Kidney (tissue), 14 donors: Measurements from ENCODE around the gene ASB2. TPM values are rescaled to one million over a fixed set of nuclear protein-coding genes. Genes with fewer than 3 reads are reported as not detected.

Source experiments
- DNase-seq, 5 donors: peaks; one replicate each; pipeline ENCODE4 v3.0.0-alpha.2; 2013 to 2020
- FAIRE-seq: peaks from 2 replicates; lab custom pipeline; 2012; peaks lifted over from hg19 to GRCh38; lab: Jason Lieb, UNC
- H3K27ac ChIP-seq, 2 donors: one replicate each; pipeline ENCODE4 v1.7.0; 2013; ENCODE audit warnings: low read depth in 2 of 2, low read length in 2 of 2, inconsistent platforms in 1 of 2
- H3K27me3 ChIP-seq: one replicate; pipeline ENCODE4 v1.7.1; 2013; ENCODE audit warnings: low read length, inconsistent platforms; ENCODE audit not compliant: control insufficient read depth, insufficient read depth
- H3K36me3 ChIP-seq, 3 donors: one replicate each; pipeline versions ENCODE4 v1.7.0 to v1.7.1; 2013; ENCODE audit warnings: low read length in 3 of 3, control low read depth in 1 of 3, inconsistent platforms in 1 of 3; ENCODE audit not compliant: insufficient read depth in 3 of 3, control insufficient read depth in 2 of 3
- H3K4me1 ChIP-seq, 3 donors: one replicate each; pipeline versions ENCODE4 v1.7.0 to v1.7.1; 2013; ENCODE audit warnings: low read length in 3 of 3, inconsistent platforms in 1 of 3, low read depth in 1 of 3; ENCODE audit not compliant: control insufficient read depth in 2 of 3, insufficient read depth in 2 of 3
- H3K4me3 ChIP-seq, 3 donors: one replicate each; pipeline versions ENCODE4 v1.7.0 to v1.8.1; 2013; ENCODE audit warnings: low read length in 3 of 3, control low read depth in 1 of 3, inconsistent platforms in 1 of 3
- H3K9ac ChIP-seq, 3 donors: one replicate each; pipeline versions ENCODE4 v1.7.0 to v1.7.1; 2013; ENCODE audit warnings: low read length in 3 of 3, control low read depth in 1 of 3, inconsistent platforms in 1 of 3
- H3K9me3 ChIP-seq, 3 donors: one replicate each; pipeline versions ENCODE4 v1.7.0 to v1.7.1; 2013; ENCODE audit warnings: low read length in 3 of 3, control low read depth in 1 of 3, inconsistent platforms in 1 of 3; ENCODE audit not compliant: control insufficient read depth in 2 of 3, insufficient read depth in 1 of 3
- intact Hi-C: fragments of 100-400 bp; cut with DNase I; formaldehyde crosslinking; loops from one replicate; pipeline ENCODE4 v1.11.1; 2022
- polyA plus RNA-seq: library from polyadenylated mRNA; stranded (reverse); fragments of 350-450 nt; fragmentation: Illumina TruSeq; extraction: RNeasy Lipid Tissue Mini Kit (QIAGEN cat#74804); gene quantifications from one replicate; pipeline ENCODE4 v1.2.3, GENCODE V29; 2014; ENCODE audit warnings: low read depth, low replicate concordance; ENCODE audit not compliant: insufficient read depth
- total RNA-seq: library from RNA; stranded (reverse); fragmentation: NEBNext Ultra II Directional; extraction: Animal tissue kit (Norgen Biotek cat#: 25700); gene quantifications from one replicate; pipeline ENCODE4 v1.2.1, GENCODE V29; 2021
- TF ChIP-seq, protein P1 (sequence below): IDR thresholded peaks from 3 replicates; pipeline ENCODE4 v1.5.1; 2012; ENCODE audit warnings: mild to moderate bottlenecking, moderate library complexity, borderline replicate concordance; ENCODE audit not compliant: insufficient read depth; ENCODE audit errors: extremely low read depth
- donor health status: control.
- donor health status: control.
- donor health status: control.
- donor health status: control.
- donor health status: control.
- donor health status: DM: yes; HTN: yes; CAD: no.
- donor health status: Normal renal cell carcinoma (clear cell type).

ASB2 gene
- total and polyA plus RNA-seq, 2 donors from 2014 or later: 0.97 to 3.7 TPM

DNA sequence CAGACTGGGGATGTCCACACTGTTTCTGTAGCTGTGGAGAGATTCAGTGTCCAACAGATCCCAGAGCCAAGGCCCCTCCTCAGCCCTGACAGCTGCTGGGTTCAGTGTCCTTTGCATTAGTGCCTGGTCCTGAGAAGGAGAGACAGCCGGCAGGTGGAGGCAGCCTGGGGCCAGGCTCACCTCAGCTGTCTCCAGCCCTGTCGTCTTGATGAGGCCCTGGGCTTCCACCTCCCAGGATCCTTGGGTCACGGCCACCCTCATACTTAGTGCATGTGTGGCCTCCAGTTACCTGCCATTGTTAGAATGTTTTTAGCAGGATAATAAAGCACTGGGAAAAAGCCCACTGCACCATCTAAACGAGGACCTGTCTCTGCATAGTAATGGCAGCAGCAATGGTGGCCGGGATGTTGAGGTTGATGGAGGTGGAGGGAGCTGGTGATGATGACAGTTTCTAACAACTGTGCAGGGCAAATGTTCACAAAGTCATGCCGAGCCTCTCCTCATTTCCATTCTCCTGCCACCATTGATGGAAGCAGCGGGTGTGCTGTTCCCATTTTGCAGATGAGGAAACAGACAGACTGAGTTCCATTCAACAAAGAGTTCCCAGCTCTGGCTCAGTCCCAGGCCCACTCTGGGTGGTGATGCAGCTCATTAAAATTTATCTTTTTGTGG is 17.7 kb downstream of the ASB2 start:
- no peaks in the 10 kb centered on the region for H3K36me3 ChIP-seq
- FAIRE-seq: no peak
- no peak overlapping the region for H3K27ac ChIP-seq
- intact Hi-C loops: no loop called here
- no peak for DNase-seq
- H3K9me3 ChIP-seq: no peaks in the 10 kb centered on the region
- peaks cover 0 to 13% (median 0%) of the 10 kb centered on the region in 3 donors for H3K4me1 ChIP-seq
- no peak overlapping the region for H3K4me3 ChIP-seq
- TF ChIP-seq, protein P1, sequence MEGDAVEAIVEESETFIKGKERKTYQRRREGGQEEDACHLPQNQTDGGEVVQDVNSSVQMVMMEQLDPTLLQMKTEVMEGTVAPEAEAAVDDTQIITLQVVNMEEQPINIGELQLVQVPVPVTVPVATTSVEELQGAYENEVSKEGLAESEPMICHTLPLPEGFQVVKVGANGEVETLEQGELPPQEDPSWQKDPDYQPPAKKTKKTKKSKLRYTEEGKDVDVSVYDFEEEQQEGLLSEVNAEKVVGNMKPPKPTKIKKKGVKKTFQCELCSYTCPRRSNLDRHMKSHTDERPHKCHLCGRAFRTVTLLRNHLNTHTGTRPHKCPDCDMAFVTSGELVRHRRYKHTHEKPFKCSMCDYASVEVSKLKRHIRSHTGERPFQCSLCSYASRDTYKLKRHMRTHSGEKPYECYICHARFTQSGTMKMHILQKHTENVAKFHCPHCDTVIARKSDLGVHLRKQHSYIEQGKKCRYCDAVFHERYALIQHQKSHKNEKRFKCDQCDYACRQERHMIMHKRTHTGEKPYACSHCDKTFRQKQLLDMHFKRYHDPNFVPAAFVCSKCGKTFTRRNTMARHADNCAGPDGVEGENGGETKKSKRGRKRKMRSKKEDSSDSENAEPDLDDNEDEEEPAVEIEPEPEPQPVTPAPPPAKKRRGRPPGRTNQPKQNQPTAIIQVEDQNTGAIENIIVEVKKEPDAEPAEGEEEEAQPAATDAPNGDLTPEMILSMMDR: no peak
- no peak overlapping the region for H3K9ac ChIP-seq
- H3K27me3 ChIP-seq: no peaks in the 10 kb centered on the region

DNA sequence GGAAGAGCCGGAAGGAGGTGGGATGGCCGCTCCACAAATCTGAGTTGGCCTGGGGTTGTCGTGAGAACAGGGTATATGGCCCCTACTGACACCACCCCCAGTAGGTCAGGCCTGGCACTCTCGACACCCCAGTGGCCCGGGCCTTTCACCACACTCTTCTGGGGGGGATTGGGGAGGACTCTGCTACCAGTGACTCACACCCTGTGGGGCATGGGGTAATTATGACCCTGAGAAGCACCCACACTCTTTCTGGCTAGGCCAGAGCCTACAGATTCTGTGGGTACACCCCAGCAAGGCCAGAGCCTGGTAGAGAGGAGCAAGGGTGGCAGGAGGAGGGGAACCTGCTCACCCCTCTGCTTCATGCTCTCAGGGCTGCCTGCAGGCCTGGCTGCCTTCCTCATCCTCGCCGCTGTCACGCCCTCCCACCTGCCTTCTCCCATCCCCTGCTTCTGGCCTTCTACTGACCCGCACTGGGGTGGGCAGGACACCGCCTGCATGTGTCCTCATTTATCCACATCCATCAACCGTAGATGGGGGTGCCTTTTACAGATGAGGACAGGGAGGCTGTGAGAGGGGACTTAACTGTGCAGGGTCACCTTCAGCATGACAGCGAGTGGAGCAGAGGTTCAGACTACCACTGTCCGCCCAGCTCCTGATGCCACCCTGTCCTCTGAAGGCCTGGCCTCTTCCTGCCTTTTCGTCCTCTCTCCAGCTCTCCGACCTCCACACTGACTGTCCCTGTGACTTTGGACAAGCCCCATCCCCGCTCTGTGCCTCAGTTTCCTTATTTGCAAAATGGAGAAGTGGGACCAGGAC is 18.4 kb downstream of the ASB2 start:
- Histone ChIP-seq H3K27me3 (no peaks in the 10 kb centered on the region), H3K9me3 (no peaks in the 10 kb centered on the region), H3K4me1 (peaks cover 0 to 8% (median 0%) of the 10 kb centered on the region in 3 donors), H3K27ac (no peak overlapping the region), H3K4me3 (no peak overlapping the region), H3K9ac (no peak overlapping the region), H3K36me3 (no peaks in the 10 kb centered on the region)
- intact Hi-C loops: no loop called here
- FAIRE-seq: no peak
- no peak for DNase-seq
- TF ChIP-seq, protein P1: no peak

DNA sequence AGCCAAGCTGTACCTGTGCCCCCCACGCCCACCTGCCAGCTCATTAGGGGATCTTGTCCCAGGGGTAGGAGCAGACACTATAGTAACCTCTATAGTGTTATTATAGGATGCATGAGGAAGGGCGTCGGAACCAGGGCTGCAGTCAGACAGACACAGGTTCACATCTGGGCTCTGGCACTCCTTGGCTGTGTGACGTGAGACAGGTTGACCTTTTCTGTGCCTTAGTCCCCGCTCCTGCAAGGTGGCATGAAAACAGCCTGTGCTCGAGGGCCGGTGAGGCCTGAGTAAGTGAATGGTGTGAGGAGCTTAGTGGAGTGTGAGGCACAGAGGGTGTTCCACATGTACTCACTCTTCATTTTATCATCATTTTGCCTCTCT is 19.0 kb downstream of the ASB2 start:
- TF ChIP-seq, protein P1: no peak
- H3K4me1 ChIP-seq: peaks cover 0 to 4% (median 0%) of the 10 kb centered on the region in 3 donors
- no peak for DNase-seq
- no peak overlapping the region for H3K9ac ChIP-seq
- no peak overlapping the region for H3K27ac ChIP-seq
- intact Hi-C loops: no loop called here
- no peak for FAIRE-seq
- H3K9me3 ChIP-seq: no peaks in the 10 kb centered on the region
- no peaks in the 10 kb centered on the region for H3K36me3 ChIP-seq
- H3K4me3 ChIP-seq: no peak overlapping the region
- H3K27me3 ChIP-seq: no peaks in the 10 kb centered on the region
